HepG2 (cell line): Measurements from ENCODE around the gene DIAPH3. TPM values are rescaled to one million over a fixed set of nuclear protein-coding genes. Genes with fewer than 3 reads are reported as not detected.

Source experiments
- ATAC-seq: fragments of 200-7000 bp; cut with Tn5 transposase; 3 replicates; pipeline ENCODE4 v1.9.1; 2020; ENCODE audit warnings: mild to moderate bottlenecking, moderate library complexity
- BruUV-seq: library from RNA; stranded (reverse); fragments of 400-500 nt; replicated peaks from 2 replicates; lab custom pipeline; 2021; lab: Mats Ljungman, UMichigan
- CTCF ChIA-PET: fragments of 300-600 bp; formaldehyde crosslinking; extraction: SDS; loops from one replicate; lab custom pipeline; 2021; ENCODE audit warnings: low total read pairs, inconsistent platforms, low intra/inter-chr PET ratio; lab: Yijun Ruan, JAX
- POLR2A ChIA-PET: fragments of 350-600 bp; sonication (Branson Sonifier 250); formaldehyde crosslinking; loops from one replicate; lab custom pipeline; 2020; ENCODE audit warnings: antibody characterized with exemption, inconsistent platforms; lab: Yijun Ruan, JAX
- DNase-seq: peaks from one replicate; pipeline ENCODE4 v3.0.0-alpha.2; 2015; ENCODE audit warnings: low spot score
- FAIRE-seq: peaks from 3 replicates; lab custom pipeline; 2011; peaks lifted over from hg19 to GRCh38; lab: Jason Lieb, UNC
- H2AFZ ChIP-seq: one replicate; pipeline ENCODE4 v1.6.1; 2011; ENCODE audit warnings: low read length, inconsistent platforms
- H3K27ac ChIP-seq: fragments of 300-600 bp; 3 replicates; pipeline ENCODE4 v1.8.0; 2011; ENCODE audit warnings: mixed run types, mild to moderate bottlenecking, mixed read lengths, low read length, inconsistent platforms; ENCODE audit not compliant: insufficient read depth; ENCODE audit errors: extremely low read length
- H3K27me3 ChIP-seq, 2 experiments: fragments of 200-600 bp in 1 of 2; 2 replicates in 1 of 2; 3 replicates in 1 of 2; pipeline versions ENCODE4 v1.6.0 to v1.8.0; 2011; ENCODE audit warnings: low read length in 2 of 2, mild to moderate bottlenecking in 2 of 2, moderate library complexity in 2 of 2, inconsistent platforms in 1 of 2; ENCODE audit not compliant: insufficient read depth in 2 of 2, control insufficient read depth in 1 of 2
- H3K36me3 ChIP-seq, 2 experiments: fragments of 200-600 bp in 1 of 2; replicated peaks in 1 of 2; 2 replicates in 1 of 2; 3 replicates in 1 of 2; pipeline versions ENCODE4 v1.5.1 to v1.8.0; 2011; ENCODE audit warnings: low read length in 2 of 2, inconsistent platforms in 1 of 2; ENCODE audit not compliant: insufficient read depth in 2 of 2, control insufficient read depth in 1 of 2
- H3K4me1 ChIP-seq: 2 replicates; pipeline ENCODE4 v1.5.1; 2012; ENCODE audit warnings: low read length, inconsistent platforms; ENCODE audit not compliant: insufficient read depth
- H3K4me2 ChIP-seq: 2 replicates; pipeline ENCODE4 v1.6.0; 2011; ENCODE audit warnings: low read depth, low read length, inconsistent platforms
- H3K4me3 ChIP-seq, 3 experiments: fragments of 200-600 bp in 1 of 3; sonication (generic), shearing (Covaris generic) in 1 of 3; replicated peaks in 1 of 3; 2 replicates each; pipeline ENCODE4 v1.5.1; 2011 to 2016; ENCODE audit warnings: low read length in 3 of 3, inconsistent platforms in 2 of 3, low read depth in 2 of 3, mild to moderate bottlenecking in 2 of 3, control low read depth in 1 of 3, mixed read lengths in 1 of 3; ENCODE audit not compliant: insufficient read depth in 1 of 3
- H3K79me2 ChIP-seq: one replicate; pipeline ENCODE4 v1.6.1; 2011; ENCODE audit warnings: low read length, inconsistent platforms; ENCODE audit not compliant: insufficient read depth
- H3K9ac ChIP-seq: 2 replicates; pipeline ENCODE4 v1.6.0; 2011; ENCODE audit warnings: mild to moderate bottlenecking, low read depth, low read length, inconsistent platforms; ENCODE audit not compliant: insufficient read depth
- H3K9me3 ChIP-seq: 2 replicates; pipeline ENCODE4 v1.5.1; 2012; ENCODE audit warnings: mild to moderate bottlenecking, low read length
- H4K20me1 ChIP-seq: 2 replicates; pipeline ENCODE4 v1.6.0; 2011; ENCODE audit warnings: inconsistent platforms, mild to moderate bottlenecking, low read length, moderate library complexity; ENCODE audit not compliant: insufficient read depth
- IRF2 ChIP-seq: IDR thresholded peaks from 2 replicates; pipeline ENCODE4 v1.6.1; 2018; ENCODE audit warnings: missing genetic modification reagents, missing compliant biosample characterization
- MAFF ChIP-seq: IDR thresholded peaks from 2 replicates; pipeline ENCODE4 v1.6.1; 2011; ENCODE audit warnings: low read depth, low read length, improper control_type of control experiment
- MAFK ChIP-seq, 2 experiments: IDR thresholded peaks in 1 of 2; conservative IDR thresholded peaks in 1 of 2; 2 replicates each; pipeline ENCODE4 v1.6.1; 2011; ENCODE audit warnings: improper control_type of control experiment in 2 of 2, low read length in 2 of 2
- MED8 ChIP-seq: sonication (generic); formaldehyde crosslinking; IDR thresholded peaks from 2 replicates; pipeline ENCODE4 v1.8.1; 2023; ENCODE audit warnings: mild to moderate bottlenecking, missing genetic modification reagents; ENCODE audit not compliant: insufficient replicate concordance
- NFE2L2 ChIP-seq: fragments of 150-350 bp; IDR thresholded peaks from 2 replicates; pipeline ENCODE4 v1.6.1; 2014; ENCODE audit warnings: low read length
- RAD21 ChIP-seq: fragments of 450-650 bp; formaldehyde crosslinking; IDR thresholded peaks from 2 replicates; pipeline ENCODE4 v1.5.0; 2020; ENCODE audit warnings: mild to moderate bottlenecking
- WGBS: methylation state at CpG from one replicate; pipeline ENCODE4 v1.1.6; 2017; ENCODE audit warnings: low lambda C conversion rate; 5-methylcytosine and 5-hydroxymethylcytosine counted together
- in situ Hi-C: cut with HindIII; loops from 2 replicates; pipeline ENCODE4 v1.10.0; 2017; ENCODE audit warnings: low pct_unique_long_range_greater_than_20kb; ENCODE audit not compliant: extremely low pct_ligation_motif_present
- intact Hi-C: fragments of 100-400 bp; cut with micrococcal nuclease; formaldehyde crosslinking; loops from one replicate; pipeline ENCODE4 v1.10.0; 2022; ENCODE audit not compliant: unreplicated experiment
- polyA plus RNA-seq, 8 experiments: library from polyadenylated mRNA; depleted of rRNA in 3 of 8; stranded (reverse) in 7 of 8; unstranded in 1 of 8; fragments of >200 nt; fragmentation: Illumina TruSeq in 4 of 8; extraction: Trizol in 4 of 8; gene quantifications; 2 replicates each; pipeline versions ENCODE4 v1.2.1 to v1.2.3, GENCODE V29; 2011 to 2016; ENCODE audit warnings: low read depth in 4 of 8, missing spikeins in 1 of 8, mixed read lengths in 1 of 8; ENCODE audit not compliant: insufficient read depth in 1 of 8
- total RNA-seq, 5 experiments: library from RNA; depleted of rRNA; stranded (reverse); fragments of >200 nt; fragmentation: Illumina TruSeq; extraction: Trizol; gene quantifications; 2 replicates each; pipeline ENCODE4 v1.2.3, GENCODE V29; 2016; ENCODE audit warnings: low read depth in 1 of 5
- TF ChIP-seq, protein P1 (sequence below): IDR thresholded peaks from 2 replicates; pipeline ENCODE4 v1.6.1; 2018; ENCODE audit warnings: missing genetic modification reagents

The DIAPH3 gene
- total and polyA plus RNA-seq, 2 of the 13 experiments (the other 11 are each of a cell fraction or from before 2014, with no cell fraction given), result 4.0 to 9.3 TPM

GRCh38 chr13:59706101-59706976 lies 457.4 kb downstream of the DIAPH3 start (continued):
- TF ChIP-seq, protein P1, sequence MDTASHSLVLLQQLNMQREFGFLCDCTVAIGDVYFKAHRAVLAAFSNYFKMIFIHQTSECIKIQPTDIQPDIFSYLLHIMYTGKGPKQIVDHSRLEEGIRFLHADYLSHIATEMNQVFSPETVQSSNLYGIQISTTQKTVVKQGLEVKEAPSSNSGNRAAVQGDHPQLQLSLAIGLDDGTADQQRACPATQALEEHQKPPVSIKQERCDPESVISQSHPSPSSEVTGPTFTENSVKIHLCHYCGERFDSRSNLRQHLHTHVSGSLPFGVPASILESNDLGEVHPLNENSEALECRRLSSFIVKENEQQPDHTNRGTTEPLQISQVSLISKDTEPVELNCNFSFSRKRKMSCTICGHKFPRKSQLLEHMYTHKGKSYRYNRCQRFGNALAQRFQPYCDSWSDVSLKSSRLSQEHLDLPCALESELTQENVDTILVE (CRISPR knock-in tag), result no peak
- no peak for TF ChIP-seq RAD21
- TF ChIP-seq NFE2L2, result no peak
- no peak for TF ChIP-seq IRF2 (CRISPR knock-in tag)
- TF ChIP-seq, all 625 proteins: peak for 0

DNA sequence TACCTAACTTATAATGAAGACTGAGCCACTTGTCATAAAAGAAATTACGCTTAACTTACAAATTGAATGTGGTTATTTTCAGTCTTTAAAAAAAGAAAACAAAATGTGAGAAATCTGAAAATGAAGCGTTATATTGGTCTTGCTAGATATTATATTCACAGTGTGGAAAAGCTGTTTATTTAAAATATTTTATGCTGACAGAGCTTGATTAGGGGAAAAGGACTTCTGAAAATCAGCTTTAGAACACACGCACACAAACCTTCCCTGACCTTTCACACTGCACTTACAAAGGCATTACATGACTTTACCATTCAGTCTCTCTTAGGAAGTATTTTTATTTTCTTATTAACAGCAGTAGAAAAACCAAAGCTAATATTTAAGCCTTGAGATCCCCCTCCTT lies 461.5 kb downstream of the DIAPH3 start:
- 96% methylated on average over 3 of the region's 3 CpGs for WGBS
- H3K27ac ChIP-seq, result peak overlapping the region; percentile 29
- H4K20me1 ChIP-seq, result no peaks in the 10 kb centered on the region
- no peak overlapping the region for H3K4me3 ChIP-seq
- no peaks in the 10 kb centered on the region for H3K27me3 ChIP-seq
- ATAC-seq (no peak), DNase-seq (no peak), FAIRE-seq (no peak)
- no TSS peak for BruUV-seq
- H3K4me2 ChIP-seq, result no peak overlapping the region
- no peaks in the 10 kb centered on the region for H3K36me3 ChIP-seq
- CTCF ChIA-PET, result no interaction called here
- H3K79me2 ChIP-seq, result no peaks in the 10 kb centered on the region
- H3K9me3 ChIP-seq, result no peaks in the 10 kb centered on the region
- in situ Hi-C loops (no loop called here), intact Hi-C loops (no loop called here)
- POLR2A ChIA-PET, result no interaction called here
- H2AFZ ChIP-seq, result no peak overlapping the region
- H3K9ac ChIP-seq, result no peak overlapping the region
- no peak for TF ChIP-seq MED8 (CRISPR knock-in tag)
- TF ChIP-seq MAFK (conservative IDR thresholded peaks at IDR 0.05 in 1 of 2, IDR thresholded peaks at IDR 0.05 in 1 of 2; ENCODE audit: low read length in 2 of 2), result peak; percentile 54 to 75
- peak; percentile 65; the same call in 1 of the 2 replicates for TF ChIP-seq MAFF
- H3K4me1 ChIP-seq, result peaks cover 45% of the 10 kb centered on the region
